OCI-LY7 (cell line): Measurements from ENCODE around the gene MPDZ. TPM values are rescaled to one million over a fixed set of nuclear protein-coding genes. Genes with fewer than 3 reads are reported as not detected.

ENCODE experiments used
- BruUV-seq: library from RNA; stranded (reverse); fragments of 400-500 nt; replicated peaks from 2 replicates; lab custom pipeline; 2021; lab: Mats Ljungman, UMichigan
- CTCF ChIA-PET: fragments of 300-600 bp; sonication (Branson Sonifier 250); formaldehyde crosslinking; loops from one replicate; lab custom pipeline; 2022; ENCODE audit warnings: antibody characterized with exemption; ENCODE audit not compliant: unreplicated experiment; lab: Charles Lee
- POLR2A ChIA-PET: fragments of 300-600 bp; sonication (Branson Sonifier 250); formaldehyde crosslinking; loops from one replicate; lab custom pipeline; 2022; ENCODE audit warnings: antibody characterized with exemption; lab: Charles Lee
- DNase-seq: peaks from one replicate; pipeline ENCODE4 v3.0.0-alpha.2; 2015; ENCODE audit warnings: low spot score
- H2AFZ ChIP-seq: fragments of 200-600 bp; sonication (generic), shearing (Covaris generic); 2 replicates; pipeline ENCODE4 v1.6.1; 2014; ENCODE audit warnings: mild to moderate bottlenecking, antibody characterized with exemption, low read length, moderate library complexity
- H3K27ac ChIP-seq: fragments of 200-600 bp; sonication (generic); 2 replicates; pipeline ENCODE4 v1.5.1; 2014; ENCODE audit warnings: mixed run types, low read depth, mild to moderate bottlenecking, moderate library complexity, low read length, inconsistent platforms; ENCODE audit not compliant: poor library complexity, severe bottlenecking
- H3K36me3 ChIP-seq: fragments of 200-600 bp; sonication (generic); 2 replicates; pipeline ENCODE4 v1.6.1; 2014; ENCODE audit warnings: mild to moderate bottlenecking, antibody characterized with exemption, low read length, moderate library complexity, mixed read lengths; ENCODE audit not compliant: insufficient read depth
- H3K4me1 ChIP-seq: fragments of 200-600 bp; sonication (generic); 2 replicates; pipeline ENCODE4 v1.5.1; 2014; ENCODE audit warnings: mild to moderate bottlenecking, low read length; ENCODE audit not compliant: insufficient read depth, poor library complexity, severe bottlenecking
- H3K4me2 ChIP-seq: fragments of 200-600 bp; sonication (generic); 2 replicates; pipeline ENCODE4 v1.6.1; 2014; ENCODE audit warnings: mild to moderate bottlenecking, low read length
- H3K4me3 ChIP-seq: fragments of 200-600 bp; sonication (generic); 2 replicates; pipeline ENCODE4 v1.5.1; 2014; ENCODE audit warnings: mild to moderate bottlenecking, low read depth, low read length; ENCODE audit not compliant: poor library complexity, severe bottlenecking
- H3K79me2 ChIP-seq: fragments of 200-600 bp; sonication (generic); 2 replicates; pipeline ENCODE4 v1.6.1; 2016; ENCODE audit warnings: low read depth, mild to moderate bottlenecking, low read length, moderate library complexity, mixed read lengths; ENCODE audit not compliant: insufficient read depth
- H3K9me2 ChIP-seq: fragments of 200-600 bp; sonication (generic); 2 replicates; pipeline ENCODE4 v1.6.1; 2016; ENCODE audit warnings: mild to moderate bottlenecking, low read length, mixed read lengths; ENCODE audit not compliant: insufficient read depth
- H3K9me3 ChIP-seq: fragments of 200-600 bp; sonication (generic); 2 replicates; pipeline ENCODE4 v1.6.1; 2014; ENCODE audit warnings: mild to moderate bottlenecking, mixed run types, low read length, mixed read lengths
- H4K20me1 ChIP-seq: fragments of 200-600 bp; sonication (generic); 2 replicates; pipeline ENCODE4 v1.6.1; 2014; ENCODE audit warnings: mild to moderate bottlenecking, antibody characterized with exemption, low read length, moderate library complexity, mixed read lengths; ENCODE audit not compliant: insufficient read depth
- EZH2phosphoT487 ChIP-seq: fragments of 200-600 bp; sonication (generic); IDR thresholded peaks from 2 replicates; pipeline ENCODE4 v1.6.1; 2018; ENCODE audit warnings: low read depth, borderline replicate concordance, mild to moderate bottlenecking, mixed run types, antibody characterized with exemption, low read length, moderate library complexity, mixed read lengths
- intact Hi-C: fragments of 100-400 bp; cut with micrococcal nuclease; formaldehyde crosslinking; loops from one replicate; pipeline ENCODE4 v1.10.0; 2022; ENCODE audit not compliant: unreplicated experiment
- total RNA-seq, 2 experiments: library from RNA; depleted of rRNA in 1 of 2; stranded (reverse); fragments of >200 nt in 1 of 2; shearing (Covaris generic) in 1 of 2; gene quantifications; 2 replicates each; pipeline ENCODE4 v1.2.3, GENCODE V29; 2014 to 2022
- TF ChIP-seq, protein P1 (sequence below): fragments of 200-600 bp; sonication (generic); conservative IDR thresholded peaks from 2 replicates; pipeline ENCODE4 v1.5.1; 2014; ENCODE audit warnings: mild to moderate bottlenecking, antibody characterized with exemption, low read length, moderate library complexity, mixed read lengths

Gene MPDZ
- total RNA-seq, 2 experiments from 2014 or later: not detected

DNA sequence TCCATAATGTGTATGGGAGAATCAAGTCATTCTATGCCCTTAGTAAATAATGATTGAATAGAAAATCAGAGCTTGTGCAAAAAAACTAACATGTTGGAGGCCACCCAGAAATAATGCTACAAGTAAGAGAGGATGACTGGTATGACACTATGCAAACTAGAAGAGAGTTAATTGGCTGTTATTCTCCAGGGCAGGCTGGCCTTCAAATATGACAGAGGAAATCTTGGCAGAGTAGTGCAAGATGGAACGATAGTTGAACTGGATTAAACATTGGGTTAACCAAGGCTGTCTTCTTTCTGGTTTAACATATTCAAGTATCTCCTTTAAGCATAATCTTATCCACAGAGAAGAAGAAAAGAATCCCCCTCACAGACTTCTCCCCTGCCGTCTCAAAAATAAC lies 196.1 kb downstream of the MPDZ start:
- H4K20me1 ChIP-seq: no peaks in the 10 kb centered on the region
- no TSS peak for BruUV-seq
- no peaks in the 10 kb centered on the region for H3K36me3 ChIP-seq
- POLR2A ChIA-PET: no interaction called here
- H2AFZ ChIP-seq: no peak overlapping the region
- no peak overlapping the region for H3K27ac ChIP-seq
- TF ChIP-seq, protein P1, sequence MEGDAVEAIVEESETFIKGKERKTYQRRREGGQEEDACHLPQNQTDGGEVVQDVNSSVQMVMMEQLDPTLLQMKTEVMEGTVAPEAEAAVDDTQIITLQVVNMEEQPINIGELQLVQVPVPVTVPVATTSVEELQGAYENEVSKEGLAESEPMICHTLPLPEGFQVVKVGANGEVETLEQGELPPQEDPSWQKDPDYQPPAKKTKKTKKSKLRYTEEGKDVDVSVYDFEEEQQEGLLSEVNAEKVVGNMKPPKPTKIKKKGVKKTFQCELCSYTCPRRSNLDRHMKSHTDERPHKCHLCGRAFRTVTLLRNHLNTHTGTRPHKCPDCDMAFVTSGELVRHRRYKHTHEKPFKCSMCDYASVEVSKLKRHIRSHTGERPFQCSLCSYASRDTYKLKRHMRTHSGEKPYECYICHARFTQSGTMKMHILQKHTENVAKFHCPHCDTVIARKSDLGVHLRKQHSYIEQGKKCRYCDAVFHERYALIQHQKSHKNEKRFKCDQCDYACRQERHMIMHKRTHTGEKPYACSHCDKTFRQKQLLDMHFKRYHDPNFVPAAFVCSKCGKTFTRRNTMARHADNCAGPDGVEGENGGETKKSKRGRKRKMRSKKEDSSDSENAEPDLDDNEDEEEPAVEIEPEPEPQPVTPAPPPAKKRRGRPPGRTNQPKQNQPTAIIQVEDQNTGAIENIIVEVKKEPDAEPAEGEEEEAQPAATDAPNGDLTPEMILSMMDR: no peak
- TF ChIP-seq EZH2phosphoT487: no peak
- no peak for DNase-seq
- no peaks in the 10 kb centered on the region for H3K4me1 ChIP-seq
- H3K4me3 ChIP-seq: no peak overlapping the region
- no peaks in the 10 kb centered on the region for H3K79me2 ChIP-seq
- H3K9me3 ChIP-seq: no peaks in the 10 kb centered on the region
- intact Hi-C loops: no loop called here
- CTCF ChIA-PET: interaction anchor here (1.6 kb wide), 1 partner anchor 8 kb away, joined by 4 read pairs; no protein-coding TSS in a partner anchor
- H3K4me2 ChIP-seq: no peak overlapping the region
- H3K9me2 ChIP-seq: no peaks in the 10 kb centered on the region

DNA sequence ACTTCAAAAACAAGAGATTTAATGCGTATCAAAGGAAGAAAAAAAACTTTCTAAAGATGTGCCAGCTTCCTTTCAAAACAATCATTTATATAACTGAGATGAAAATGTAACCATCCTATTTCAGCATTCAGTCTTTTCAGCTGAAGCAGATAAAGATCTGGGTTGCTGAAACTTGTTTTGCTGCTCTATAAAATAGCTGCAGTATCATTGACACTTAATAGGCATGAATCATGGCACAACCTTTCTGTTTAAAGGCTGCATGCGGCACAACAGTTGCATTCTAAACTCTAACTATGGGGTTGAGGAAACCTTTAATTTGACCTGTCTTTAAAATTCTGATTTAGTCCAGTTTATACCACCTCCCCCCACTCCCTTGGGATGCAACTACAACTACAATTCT lies 196.7 kb downstream of the MPDZ start:
- no peak overlapping the region for H3K4me3 ChIP-seq
- intact Hi-C loops: no loop called here
- no peak overlapping the region for H3K27ac ChIP-seq
- no peak for DNase-seq
- ChIA-PET POLR2A (interaction anchor here (0.5 to 1.0 kb wide), 2 partner anchors 22 to 1625 kb away, joined by 3 read pairs; no protein-coding TSS in a partner anchor), CTCF (interaction anchor here (1.6 kb wide), 1 partner anchor 8 kb away, joined by 4 read pairs; no protein-coding TSS in a partner anchor)
- no peak overlapping the region for H3K4me2 ChIP-seq
- no peaks in the 10 kb centered on the region for H3K9me3 ChIP-seq
- no peaks in the 10 kb centered on the region for H4K20me1 ChIP-seq
- BruUV-seq: no TSS peak
- no peaks in the 10 kb centered on the region for H3K36me3 ChIP-seq
- H3K79me2 ChIP-seq: no peaks in the 10 kb centered on the region
- no peaks in the 10 kb centered on the region for H3K9me2 ChIP-seq
- no peaks in the 10 kb centered on the region for H3K4me1 ChIP-seq
- no peak overlapping the region for H2AFZ ChIP-seq
- no peak for TF ChIP-seq EZH2phosphoT487

DNA sequence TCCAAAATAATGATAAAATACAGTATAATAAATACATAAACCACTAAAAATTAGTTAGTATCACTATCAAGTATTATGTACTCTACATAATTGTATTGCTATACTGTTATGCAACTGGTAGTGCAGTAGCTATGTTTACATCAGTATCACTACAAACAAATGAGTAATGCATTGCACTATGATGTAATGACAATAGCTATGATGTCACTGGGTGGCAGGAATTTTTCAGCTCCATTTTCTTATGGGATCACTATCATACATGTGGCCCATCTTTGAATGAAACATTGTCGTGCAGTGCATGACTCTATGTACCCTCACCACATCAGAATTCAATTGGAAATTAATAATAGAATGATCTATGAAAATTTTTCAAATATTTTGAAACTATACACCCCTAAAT lies 201.3 kb downstream of the MPDZ start:
- no peaks in the 10 kb centered on the region for H3K4me1 ChIP-seq
- ChIA-PET POLR2A (no interaction called here), CTCF (no interaction called here)
- no TSS peak for BruUV-seq
- H3K9me3 ChIP-seq: no peaks in the 10 kb centered on the region
- no peak for DNase-seq
- no peak overlapping the region for H3K4me2 ChIP-seq
- H4K20me1 ChIP-seq: no peaks in the 10 kb centered on the region
- no peak overlapping the region for H2AFZ ChIP-seq
- H3K4me3 ChIP-seq: no peak overlapping the region
- no peak for TF ChIP-seq EZH2phosphoT487
- TF ChIP-seq, protein P1: no peak
- no peaks in the 10 kb centered on the region for H3K79me2 ChIP-seq
- intact Hi-C loops: no loop called here
- no peak overlapping the region for H3K27ac ChIP-seq
- H3K9me2 ChIP-seq: no peaks in the 10 kb centered on the region
- no peaks in the 10 kb centered on the region for H3K36me3 ChIP-seq
